ENCODE measurements around the gene NGEF.

The NGEF gene

DNA sequence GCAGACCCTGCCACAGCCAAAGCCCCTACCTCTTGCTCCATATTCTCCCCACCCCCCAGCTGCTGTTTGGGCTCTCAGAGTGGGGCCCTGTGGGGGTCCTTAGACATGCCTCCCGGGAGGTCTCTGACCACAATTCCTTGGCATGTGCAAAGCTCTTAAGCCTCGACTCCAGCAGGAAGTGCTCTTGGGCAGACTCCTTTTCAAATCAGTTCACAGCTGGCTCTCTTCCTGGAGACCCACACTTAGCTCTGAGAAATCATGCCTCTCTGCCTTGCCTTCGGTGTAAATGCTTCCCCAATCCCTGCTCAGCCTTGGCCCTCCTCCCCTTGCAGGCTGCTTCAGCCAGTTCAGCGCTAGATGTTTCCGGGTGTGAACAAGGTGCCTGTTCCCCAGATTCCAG lies 46.9 kb downstream of the NGEF start:
- DNase-seq (ENCODE audit: low read depth) = no peak

DNA sequence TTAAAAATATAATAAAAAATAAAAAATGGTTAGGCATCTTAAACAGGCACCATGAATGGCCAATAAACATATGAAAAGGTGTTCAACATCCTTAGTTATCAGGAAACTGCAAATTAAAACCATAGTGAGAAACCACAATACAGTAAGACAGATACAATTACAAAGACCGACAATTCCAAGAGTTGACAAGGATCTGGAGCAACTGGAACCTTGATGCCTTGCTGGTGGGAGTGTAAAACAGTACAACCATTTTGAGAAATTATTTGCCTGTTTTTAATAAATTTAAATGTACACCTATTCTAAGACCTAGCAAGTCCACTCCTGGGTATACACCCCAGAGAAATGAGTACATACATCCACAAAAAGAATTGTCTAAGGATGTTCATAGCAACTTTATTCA lies 49.1 kb downstream of the NGEF start:
- no peak for DNase-seq (ENCODE audit: low read depth)

DNA sequence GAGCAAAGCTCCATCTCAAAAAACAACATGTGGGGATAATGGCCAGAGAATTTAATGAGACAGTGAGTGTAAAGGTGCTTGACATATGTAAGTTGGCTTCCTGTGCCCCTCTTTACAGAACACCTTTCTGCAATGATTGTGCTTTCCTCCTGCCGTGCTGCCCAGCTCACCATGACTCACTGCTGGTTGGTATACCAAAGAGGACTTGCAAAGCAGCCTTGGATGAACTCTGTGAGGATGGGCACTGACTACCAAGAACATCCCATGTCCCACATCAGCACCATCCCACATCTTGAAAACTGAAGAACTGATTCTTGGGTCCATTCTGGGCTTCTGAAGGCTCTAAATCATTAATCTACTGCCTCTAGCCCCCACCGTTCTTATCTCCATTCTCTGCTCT lies 52.2 kb downstream of the NGEF start:
- DNase-seq (ENCODE audit: low read depth) = no peak

DNA sequence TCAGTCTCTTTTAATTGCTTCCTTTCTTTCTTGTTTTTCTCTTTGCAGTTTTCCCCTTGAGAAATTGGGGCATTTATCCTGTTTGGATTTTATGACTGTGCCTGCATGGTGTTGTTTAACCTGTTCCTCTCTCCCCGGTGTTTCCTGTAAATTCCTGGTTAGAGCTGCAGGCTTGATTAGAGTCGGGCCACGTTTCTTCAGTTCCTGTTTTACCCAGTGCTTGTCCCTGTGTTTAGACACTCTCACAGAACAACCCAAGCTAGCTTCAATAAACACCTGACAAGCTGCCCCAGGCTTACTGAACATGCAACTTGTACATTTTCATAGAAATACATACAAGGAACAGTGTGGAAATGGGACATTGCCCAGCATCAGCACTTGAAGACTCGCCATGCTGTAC lies 53.9 kb downstream of the NGEF start:
- no peak for DNase-seq (ENCODE audit: low read depth)

- DNase-seq (ENCODE audit: low read depth) = no peak
These were observed 55.4 kb downstream of the NGEF start for GRCh38 chr2:232957657-232958090.

DNA sequence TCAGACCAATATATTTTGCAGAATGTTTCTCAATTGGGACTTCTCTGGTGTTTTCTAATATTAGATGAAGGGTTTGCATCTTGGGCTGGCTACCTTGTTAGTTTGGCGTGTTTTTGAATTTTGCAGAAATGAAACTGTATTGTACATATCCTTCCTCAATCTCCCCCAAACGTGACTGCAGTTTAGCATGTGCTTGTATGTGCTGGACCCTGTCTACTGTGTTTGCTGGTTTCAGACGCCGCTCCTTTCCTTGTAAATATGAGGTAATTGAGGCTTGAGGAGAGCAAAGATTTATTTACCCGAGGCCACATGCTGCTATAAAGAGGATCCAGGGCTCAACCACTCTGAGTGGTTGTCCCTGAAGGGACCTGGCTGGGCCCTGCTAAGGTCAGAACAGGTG lies 57.2 kb downstream of the NGEF start:
- DNase-seq (ENCODE audit: low read depth) = no peak

- DNase-seq (ENCODE audit: low read depth) = no peak
These were observed 58.4 kb downstream of the NGEF start for GRCh38 chr2:232954691-232955090.

DNA sequence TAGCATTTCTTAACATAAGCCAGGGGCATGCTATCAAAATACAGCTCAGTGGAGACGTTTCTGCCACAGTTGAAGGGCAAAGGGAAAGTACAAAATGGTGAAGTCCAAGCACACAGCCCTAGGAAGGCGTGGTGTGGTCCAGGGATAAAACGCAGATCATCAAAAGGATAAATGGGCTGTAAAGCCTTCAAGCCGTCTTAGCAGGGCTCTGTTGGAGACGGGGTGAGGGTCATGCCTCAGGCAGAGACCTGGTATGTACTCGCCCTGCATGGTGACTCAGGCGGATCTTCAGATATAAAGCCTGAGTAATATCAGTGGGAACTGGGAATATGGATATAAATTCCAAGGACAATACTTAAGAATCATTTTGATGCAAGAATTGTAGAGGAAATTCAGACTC lies 61.2 kb downstream of the NGEF start:
- DNase-seq (ENCODE audit: low read depth) = no peak

DNA sequence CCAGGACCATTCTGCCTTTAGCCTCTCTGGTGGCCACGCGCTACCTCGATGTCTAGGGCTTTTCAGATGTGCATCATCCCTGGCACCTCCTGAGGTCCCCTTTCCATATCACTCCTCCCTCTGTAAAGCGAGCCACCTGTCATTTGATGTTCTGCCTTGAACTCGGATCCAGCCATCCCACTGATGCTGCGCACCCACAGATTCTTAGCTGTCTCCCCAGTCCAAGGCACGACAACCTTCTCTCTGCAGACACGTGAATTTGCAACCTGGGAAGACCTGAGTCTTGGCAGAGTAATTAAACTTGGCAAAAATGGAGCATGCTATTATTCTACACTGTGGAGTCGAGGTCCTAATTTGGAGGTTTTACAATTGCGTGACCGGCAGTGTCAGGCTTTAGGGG lies 61.9 kb downstream of the NGEF start:
- DNase-seq (ENCODE audit: low read depth) = no peak

GRCh38 chr2:232950751-232951150 lies 62.3 kb downstream of the NGEF start:
- no peak for DNase-seq (ENCODE audit: low read depth)

- DNase-seq (ENCODE audit: low read depth) = no peak
These were observed 64.0 kb downstream of the NGEF start for GRCh38 chr2:232949016-232949415.

- no peak for DNase-seq (ENCODE audit: low read depth)
These were observed 70.2 kb downstream of the NGEF start for GRCh38 chr2:232942831-232943230.

GRCh38 chr2:232941912-232942594 lies 71.0 kb downstream of the NGEF start:
- no peak for DNase-seq (ENCODE audit: low read depth)

- no peak for DNase-seq (ENCODE audit: low read depth)
These were observed 71.7 kb downstream of the NGEF start for GRCh38 chr2:232941400-232941799.

GRCh38 chr2:232940724-232941123 lies 72.3 kb downstream of the NGEF start:
- no peak for DNase-seq (ENCODE audit: low read depth)

DNA sequence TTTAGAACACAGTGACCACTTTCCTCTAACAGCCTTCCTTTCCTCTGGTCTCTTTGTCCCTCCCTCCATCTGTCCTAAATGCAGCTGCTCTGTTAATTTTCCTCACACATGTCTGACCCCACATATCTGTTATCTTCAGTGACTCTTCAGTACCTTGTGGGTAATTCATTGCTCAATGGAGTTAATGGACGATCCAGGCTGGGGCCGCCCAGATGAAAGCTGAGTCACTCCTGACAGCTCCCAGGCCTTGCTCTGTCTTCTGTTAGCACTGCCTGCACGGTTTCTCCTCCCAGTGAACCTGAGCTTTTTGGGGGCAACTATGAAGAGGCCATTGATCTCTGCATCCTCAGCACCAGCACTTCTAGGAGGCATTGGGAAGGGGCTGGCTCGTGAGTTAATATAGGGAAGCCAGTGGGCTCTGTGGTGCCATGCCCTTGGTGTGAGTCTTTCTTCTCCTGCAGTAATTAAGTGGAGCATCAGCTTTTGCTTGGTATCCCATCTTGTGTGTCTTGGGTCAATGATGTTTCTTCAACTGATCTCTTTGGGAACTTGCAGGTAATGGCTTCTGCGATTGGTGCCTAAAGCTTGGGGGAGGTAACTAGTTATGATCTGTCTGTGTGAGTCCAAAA lies 75.7 kb downstream of the NGEF start:
- DNase-seq (ENCODE audit: low read depth) = no peak

DNA sequence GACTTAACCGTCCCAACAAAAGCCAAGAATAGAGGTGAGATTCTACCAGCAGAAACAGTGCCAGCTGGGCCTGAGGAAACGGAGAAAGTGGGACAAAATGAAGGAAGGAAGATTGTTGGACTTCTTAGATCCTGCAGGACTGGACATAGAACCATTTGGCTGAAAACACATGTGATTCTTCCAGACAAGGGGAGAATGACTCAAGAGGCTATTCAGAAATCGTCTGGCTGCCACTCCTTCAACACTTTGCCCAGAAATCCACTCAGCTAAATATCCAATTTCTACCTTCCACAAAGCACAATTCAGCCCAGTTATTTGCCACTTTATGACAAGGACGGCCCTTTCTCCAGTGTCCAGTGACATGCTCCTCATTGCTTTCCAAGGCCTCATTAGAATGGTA lies 81.4 kb downstream of the NGEF start:
- no peak for DNase-seq (ENCODE audit: low read depth)

GRCh38 chr2:232930059-232930400 lies 83.0 kb downstream of the NGEF start:
- DNase-seq (ENCODE audit: low read depth) = no peak

DNA sequence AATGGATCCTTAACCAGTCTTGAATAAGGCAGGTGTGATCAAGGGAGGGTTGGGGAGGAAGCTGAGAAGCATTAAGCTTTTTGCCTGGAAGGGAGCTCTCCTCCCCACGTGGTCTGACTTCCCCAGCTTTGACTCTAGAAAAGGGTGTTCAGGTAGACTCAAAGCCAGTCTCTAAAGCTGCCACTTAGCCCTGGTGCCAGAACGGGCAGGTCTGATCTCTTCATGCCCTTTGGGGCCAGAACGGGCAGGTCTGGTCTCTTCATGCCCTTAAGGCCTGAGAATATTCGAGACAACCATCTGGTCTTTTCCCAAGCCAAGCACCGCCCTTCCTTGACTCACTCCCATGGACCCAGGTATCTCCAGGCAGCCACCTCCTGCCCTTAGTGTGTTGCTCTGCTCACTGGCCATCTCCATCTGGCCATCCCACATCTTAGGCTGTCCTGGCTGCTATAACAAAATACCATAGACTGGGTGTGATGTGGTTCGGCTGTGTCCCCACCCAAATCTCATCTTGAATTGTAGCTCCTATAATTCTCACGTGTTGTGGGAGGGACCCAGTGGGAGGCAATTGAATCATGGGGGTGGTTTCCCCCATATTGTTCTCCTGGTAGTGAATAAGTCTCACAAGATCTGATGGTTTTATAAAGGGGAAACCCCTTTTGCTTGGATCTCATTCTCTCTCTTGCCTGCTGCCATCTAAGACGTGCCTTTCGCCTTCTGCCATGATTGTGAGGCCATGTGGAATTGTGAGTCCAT lies 83.6 kb downstream of the NGEF start:
- no peak for DNase-seq (ENCODE audit: low read depth)

DNA sequence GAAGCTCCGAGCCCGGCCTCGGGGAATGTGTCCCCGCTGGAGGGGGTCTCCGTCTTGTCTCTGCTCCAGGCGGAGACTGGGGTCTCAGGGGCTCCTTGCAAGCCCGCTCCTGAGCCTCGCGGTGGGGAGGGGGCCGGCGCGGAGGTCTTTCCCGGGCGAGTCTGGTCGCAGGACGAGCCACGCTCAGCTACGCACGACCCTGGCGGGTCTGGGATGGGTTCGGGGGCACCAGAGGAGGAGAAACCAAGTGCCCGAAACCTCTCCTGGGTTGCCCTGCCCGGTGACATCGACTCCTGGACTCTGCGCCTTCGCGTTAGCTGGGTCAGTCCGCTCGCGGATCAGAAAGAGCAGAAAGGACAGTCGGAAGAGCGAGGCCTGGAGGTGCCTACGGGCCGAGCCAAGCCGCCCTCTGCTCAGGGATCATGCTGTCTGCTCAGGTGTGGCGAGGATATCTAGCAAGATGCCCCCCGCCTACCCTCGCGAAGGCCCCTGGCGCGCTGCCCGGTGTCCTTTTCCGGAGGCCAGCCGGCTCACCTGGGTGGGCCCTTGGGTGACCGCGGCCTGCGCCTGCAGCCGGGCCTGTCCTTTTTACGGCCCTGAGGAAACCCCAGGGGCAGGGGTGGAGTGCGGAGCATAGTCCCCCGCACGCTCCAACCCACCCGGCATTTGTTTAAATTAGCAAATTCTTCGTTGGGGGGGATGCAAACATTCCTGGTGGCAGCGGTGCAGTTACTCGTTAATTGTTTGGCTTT lies 84.3 kb downstream of the NGEF start:
- no peak for DNase-seq (ENCODE audit: low read depth)

- DNase-seq (ENCODE audit: low read depth) = no peak
These were observed 85.1 kb downstream of the NGEF start for GRCh38 chr2:232927793-232928550.
